Peyer's patch (tissue), 4 donors: Measurements from ENCODE around the gene PLIN3.

Experiments
- CTCF ChIP-seq, 6 experiments: fragments of 450-650 bp in 4 of 6; fragments of 200-600 bp in 2 of 6; sonication (generic) in 1 of 6; IDR thresholded peaks; one replicate each; pipeline ENCODE4 v1.5.1; 2017 to 2019; ENCODE audit warnings: antibody characterized with exemption in 6 of 6, mild to moderate bottlenecking in 3 of 6, moderate library complexity in 1 of 6
- POLR2A ChIP-seq, 2 donors: fragments of 450-650 bp; IDR thresholded peaks; one replicate each; pipeline ENCODE4 v1.5.1; 2017; ENCODE audit warnings: antibody characterized with exemption in 2 of 2, mild to moderate bottlenecking in 2 of 2, moderate library complexity in 2 of 2

- TF ChIP-seq POLR2A (IDR thresholded peaks at IDR 0.05) (no peak), CTCF (IDR thresholded peaks at IDR 0.05) (no peak)
These were observed 37.1 kb downstream of the PLIN3 start for GRCh38 chr19:4830332-4830731.
